Activated T-helper 1 cell treated with anti-CD3 and anti-CD28 coated beads, Interleukin-2, amount 50 U/mL, for 16 hours (primary cell): ENCODE measurements around the gene NAALADL2.
"Not testable (repeated sequence)": the region's sequence is repeated elsewhere in the genome, so short reads cannot be mapped to it uniquely, and the experiment has no call there.

ENCODE experiments used
- DNase-seq, 2 donors: peaks; one replicate each; pipeline ENCODE4 v3.0.0-alpha.2; 2020; ENCODE audit warnings: low read depth in 1 of 2, low spot score in 1 of 2

Gene NAALADL2

DNA sequence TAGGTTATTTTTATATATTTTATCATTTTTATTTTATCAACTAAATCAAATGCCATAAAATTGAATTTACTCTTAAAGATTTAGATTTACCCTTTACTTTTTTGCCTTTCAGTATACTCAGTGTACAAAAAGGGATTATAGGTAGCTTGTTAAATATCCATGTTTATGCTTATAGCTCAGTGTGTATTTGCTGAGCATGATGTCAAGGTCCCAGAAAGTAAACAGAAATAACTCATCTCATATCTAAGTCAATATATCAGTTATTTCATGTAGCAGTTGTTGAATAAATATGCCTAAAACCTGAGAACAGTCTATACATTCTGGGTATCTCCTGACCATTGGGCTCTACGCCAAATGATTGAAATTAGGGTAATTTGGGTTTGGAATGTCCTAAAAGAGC lies 693.8 kb downstream of the NAALADL2 start:
- no peak for DNase-seq

DNA sequence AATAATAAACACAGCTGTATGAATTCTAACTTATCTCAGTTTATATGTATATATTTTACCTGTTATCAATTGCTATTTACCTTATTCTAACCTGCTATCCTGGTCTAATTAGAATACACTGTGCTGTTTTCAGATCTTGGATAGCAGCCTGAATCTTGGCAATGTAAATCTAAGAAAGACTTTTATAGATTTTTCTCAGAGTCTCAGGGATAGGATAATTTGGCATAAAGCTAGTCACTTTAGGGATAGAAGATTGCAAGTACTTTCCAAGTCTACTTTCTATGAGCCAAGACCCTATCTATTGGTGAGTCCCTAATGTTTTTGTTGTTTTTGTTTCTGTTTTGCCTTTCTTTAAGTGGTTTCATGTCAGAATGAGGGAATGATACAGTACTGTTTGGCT lies 695.7 kb downstream of the NAALADL2 start:
- DNase-seq = no peak

GRCh38 chr3:175558261-175558660 lies 699.1 kb downstream of the NAALADL2 start:
- no peak for DNase-seq

GRCh38 chr3:175564363-175564762 lies 705.2 kb downstream of the NAALADL2 start:
- no peak for DNase-seq

GRCh38 chr3:175571096-175571495 lies 712.0 kb downstream of the NAALADL2 start:
- DNase-seq = no peak

DNA sequence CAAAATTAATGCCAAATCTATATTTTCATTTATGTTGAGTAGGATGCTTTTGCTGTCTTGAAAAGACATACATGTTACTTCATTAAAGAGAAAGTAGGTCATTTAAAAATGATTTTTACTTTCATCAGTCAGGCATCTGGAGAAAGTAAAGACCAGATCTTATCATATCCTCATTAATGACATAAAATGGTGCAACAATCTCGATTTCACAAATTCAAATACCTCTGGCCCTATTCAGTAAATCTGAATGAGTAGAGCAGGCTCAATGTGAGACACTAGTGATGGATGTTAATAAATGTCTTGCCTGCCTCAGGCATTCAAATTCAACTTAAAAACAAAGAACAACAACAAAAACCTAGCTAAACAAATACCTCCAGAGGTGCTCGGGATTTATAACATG lies 714.1 kb downstream of the NAALADL2 start:
- no peak for DNase-seq

- DNase-seq = no peak
Observed at GRCh38 chr3:175580318-175580717, 721.2 kb downstream of the NAALADL2 start.

DNA sequence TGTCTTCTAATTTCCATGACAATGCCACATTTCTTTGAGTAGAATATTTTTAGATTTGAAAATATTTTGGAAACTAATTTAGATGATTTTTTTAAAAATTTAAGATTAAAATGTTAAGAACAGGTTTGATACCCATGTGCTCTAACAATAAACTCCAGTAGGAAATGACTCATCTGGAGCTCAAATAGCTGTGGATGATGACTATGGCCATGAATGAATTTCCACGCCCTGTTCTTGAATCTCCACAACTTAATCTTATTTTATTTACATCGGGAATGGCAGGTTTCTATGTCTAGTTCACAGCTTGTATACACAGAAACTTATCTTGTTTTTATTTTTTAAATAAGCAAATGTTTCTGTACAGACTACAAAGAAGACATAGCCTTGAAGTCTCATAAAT lies 726.8 kb downstream of the NAALADL2 start:
- no peak for DNase-seq

DNA sequence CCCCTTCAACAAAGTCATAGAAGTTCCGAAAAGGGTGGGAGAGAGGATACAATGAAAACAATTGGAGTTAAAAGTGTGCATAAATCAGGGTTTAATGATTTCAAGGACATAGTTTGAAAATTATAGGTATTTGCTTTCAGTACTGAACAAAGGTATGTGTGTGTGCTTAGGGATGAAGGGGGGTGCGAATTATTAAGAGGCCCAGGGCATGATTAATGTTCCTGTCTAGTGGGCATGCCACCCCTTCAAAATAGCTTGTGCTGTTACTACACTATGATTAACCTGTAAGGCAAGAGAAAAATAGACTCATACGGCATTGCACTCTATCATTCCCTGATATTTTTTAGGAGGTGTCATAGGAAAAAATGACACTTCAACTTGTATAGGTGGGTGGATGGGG lies 731.6 kb downstream of the NAALADL2 start:
- DNase-seq = no peak

DNA sequence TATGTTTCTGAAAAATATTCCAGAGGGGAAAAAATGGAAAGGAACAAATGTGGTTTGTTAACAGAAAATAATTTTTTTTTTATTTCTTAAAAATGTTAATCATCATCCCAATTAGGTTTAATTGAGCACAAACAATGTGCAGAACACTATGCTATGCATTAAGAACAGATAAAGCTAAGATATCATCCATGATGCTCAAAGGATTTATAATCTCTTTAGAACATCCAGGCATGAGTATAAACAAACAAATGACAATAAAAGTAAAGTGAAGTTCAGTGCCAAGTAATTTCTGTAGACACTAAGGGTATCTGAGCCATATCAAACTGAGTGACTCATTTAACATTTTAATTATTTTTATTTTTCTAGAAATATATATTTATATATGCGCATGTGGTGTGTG lies 732.2 kb downstream of the NAALADL2 start:
- DNase-seq = no peak

DNA sequence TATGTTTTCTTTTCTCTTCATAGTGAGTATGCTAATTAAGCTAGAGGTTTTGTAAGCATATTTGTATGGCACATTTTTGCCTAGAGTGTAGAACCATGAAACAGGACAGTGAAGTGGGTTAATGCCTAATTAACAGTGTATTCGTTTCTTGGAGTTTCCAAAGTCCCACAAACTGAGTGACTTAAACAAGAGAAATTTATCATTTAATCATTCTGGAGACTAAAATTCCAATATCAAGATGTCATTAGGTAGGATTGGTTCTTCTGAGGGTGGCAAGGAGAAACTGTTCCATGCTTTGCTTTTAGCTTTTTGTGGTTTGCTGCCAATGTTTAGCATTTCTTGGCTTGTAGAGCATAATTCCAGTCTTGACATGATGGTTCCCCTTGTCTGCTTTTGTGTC lies 734.2 kb downstream of the NAALADL2 start:
- DNase-seq = no peak

DNA sequence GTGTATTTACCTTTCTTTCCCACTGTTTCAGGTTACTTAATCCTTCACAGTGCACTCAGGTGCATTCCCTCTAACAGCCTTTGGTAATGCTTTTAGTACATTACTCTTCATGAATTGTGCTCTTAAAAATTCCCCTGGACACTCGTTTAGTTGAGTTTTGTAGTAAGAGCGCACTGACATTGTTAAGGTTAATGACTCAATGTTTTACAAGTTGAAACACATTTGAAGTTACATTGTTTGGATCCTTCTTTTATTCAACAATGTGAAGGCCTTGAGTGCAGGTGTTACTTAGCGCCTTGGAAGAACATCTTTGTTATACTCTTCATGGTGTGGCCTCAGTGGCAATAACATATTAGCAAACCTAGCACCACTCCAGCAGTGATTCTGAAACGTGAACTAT lies 739.6 kb downstream of the NAALADL2 start:
- no peak for DNase-seq

DNA sequence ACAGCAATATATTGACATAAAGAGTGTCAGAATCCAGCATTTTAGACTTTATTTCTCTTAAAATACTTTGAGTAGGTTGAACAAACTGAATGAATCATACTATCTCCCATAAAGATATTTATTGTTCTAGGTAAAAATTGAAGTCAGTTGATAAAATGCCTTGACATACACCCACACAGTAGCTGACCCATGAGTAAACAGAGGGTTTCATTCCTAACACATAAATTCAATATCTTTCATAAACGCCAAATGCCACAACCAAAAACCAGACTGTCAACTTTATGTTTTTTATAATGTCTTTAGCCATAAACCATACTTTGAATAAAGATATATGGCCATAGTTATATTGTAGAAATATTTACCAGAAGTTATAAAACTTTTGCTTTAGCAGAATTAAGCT lies 742.4 kb downstream of the NAALADL2 start:
- DNase-seq = no peak

GRCh38 chr3:175605851-175606250 lies 746.7 kb downstream of the NAALADL2 start:
- no peak for DNase-seq

GRCh38 chr3:175606650-175607318 lies 747.6 kb downstream of the NAALADL2 start:
- no peak for DNase-seq

DNA sequence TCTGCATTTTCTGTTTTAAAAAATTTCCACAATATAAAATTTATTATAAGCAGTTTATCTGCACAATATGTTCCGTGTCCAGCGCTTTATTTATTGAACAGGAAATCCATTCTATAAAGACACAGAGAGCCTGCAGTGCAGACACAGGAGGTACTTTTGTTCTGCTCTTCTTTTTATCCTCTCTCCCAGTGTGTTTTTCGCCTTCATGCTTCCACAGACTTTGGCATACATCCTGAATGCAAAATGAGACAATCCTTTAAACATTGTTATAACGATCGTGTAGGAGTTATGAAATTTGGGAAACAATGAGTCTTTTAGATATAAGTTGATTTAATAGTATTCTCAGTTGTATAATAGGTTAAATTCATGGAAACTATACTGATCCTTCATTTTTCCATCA lies 749.2 kb downstream of the NAALADL2 start:
- no peak for DNase-seq

DNA sequence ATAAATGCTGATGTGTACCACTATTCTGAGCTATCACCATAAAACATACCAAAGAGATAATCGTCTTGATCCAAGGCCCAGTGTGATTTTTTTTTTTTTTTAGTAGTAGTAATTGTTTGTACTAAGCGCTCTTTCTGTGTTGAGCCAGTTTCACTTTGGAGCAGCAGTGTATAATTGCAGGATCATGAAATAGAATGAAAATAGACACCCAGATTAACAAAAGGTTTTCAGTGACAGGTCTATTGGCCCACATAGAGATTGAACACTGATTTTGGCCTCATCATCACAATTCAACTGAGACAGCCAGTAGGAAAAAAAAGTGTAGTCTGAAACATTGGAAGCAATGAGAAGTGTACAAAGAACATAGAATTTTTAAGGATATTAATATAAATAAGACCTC lies 749.8 kb downstream of the NAALADL2 start:
- DNase-seq = no peak

GRCh38 chr3:175612487-175613196 lies 753.5 kb downstream of the NAALADL2 start:
- no peak for DNase-seq

DNA sequence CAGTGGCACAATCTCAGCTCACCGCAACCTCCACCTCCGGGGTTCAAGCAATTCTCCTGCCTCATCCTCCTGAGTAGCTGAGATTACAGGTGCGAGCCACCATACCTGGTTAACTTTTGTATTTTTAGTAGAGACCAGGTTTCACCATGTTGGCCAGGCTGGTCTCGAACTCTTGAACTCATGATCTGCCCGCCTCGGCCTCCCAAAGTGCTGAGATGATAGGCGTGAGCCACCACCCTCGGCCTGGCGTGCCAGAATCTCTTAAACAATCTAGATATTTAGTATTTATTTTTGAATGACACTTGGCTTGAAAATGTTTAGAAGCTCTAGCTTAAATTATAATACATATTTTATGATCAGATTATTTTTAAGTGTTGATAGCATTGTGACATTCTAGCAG lies 755.0 kb downstream of the NAALADL2 start:
- not testable (repeated sequence) for DNase-seq

GRCh38 chr3:175617247-175617646 lies 758.1 kb downstream of the NAALADL2 start:
- DNase-seq = no peak

DNA sequence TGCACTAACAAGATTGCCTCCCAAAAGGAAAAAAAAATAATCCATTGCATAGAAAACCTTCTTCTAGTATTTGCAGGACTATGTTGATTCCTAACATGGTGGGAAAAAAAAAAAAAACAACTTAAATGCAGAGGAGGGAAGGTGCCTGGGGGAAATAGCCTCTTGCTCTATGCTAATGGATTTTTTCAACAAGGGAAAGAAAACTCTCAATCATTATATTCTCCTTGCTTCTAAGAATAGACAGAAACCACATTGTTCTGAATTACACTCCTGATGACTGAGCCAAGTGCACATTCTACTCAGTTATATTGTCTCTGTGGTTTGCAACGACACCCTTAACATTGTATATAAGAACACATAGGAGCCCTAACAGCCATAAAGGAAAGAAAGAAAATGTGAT lies 760.2 kb downstream of the NAALADL2 start:
- DNase-seq = no peak

DNA sequence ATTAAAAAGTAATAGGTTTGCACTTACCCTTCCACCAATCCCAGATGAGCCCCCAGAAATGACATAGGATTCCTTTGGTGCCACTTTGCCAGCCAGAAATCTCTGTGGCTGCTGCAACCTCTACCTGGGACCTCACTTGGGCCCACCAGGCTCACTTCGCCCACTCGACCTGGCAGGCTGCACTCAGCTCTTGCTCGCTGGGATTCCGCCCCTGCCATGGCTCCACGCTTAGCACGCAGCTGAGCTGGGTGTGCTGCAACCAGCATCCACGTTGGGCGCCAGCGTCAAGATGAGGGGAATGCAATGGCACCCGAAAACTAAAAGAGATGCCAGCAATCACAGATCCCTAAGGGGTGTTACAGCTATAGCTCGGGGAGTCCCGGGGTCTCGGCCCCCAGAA lies 761.0 kb downstream of the NAALADL2 start:
- no peak for DNase-seq

GRCh38 chr3:175620532-175620931 lies 761.4 kb downstream of the NAALADL2 start:
- DNase-seq = no peak
